NCI-H128 (cell line): Measurements from ENCODE around the gene SYCN.

ENCODE experiments used
- DNase-seq: peaks from one replicate; lab custom pipeline; 2025; ENCODE audit not compliant: unreplicated experiment; lab: John Stamatoyannopoulos, UW

The SYCN gene

DNA sequence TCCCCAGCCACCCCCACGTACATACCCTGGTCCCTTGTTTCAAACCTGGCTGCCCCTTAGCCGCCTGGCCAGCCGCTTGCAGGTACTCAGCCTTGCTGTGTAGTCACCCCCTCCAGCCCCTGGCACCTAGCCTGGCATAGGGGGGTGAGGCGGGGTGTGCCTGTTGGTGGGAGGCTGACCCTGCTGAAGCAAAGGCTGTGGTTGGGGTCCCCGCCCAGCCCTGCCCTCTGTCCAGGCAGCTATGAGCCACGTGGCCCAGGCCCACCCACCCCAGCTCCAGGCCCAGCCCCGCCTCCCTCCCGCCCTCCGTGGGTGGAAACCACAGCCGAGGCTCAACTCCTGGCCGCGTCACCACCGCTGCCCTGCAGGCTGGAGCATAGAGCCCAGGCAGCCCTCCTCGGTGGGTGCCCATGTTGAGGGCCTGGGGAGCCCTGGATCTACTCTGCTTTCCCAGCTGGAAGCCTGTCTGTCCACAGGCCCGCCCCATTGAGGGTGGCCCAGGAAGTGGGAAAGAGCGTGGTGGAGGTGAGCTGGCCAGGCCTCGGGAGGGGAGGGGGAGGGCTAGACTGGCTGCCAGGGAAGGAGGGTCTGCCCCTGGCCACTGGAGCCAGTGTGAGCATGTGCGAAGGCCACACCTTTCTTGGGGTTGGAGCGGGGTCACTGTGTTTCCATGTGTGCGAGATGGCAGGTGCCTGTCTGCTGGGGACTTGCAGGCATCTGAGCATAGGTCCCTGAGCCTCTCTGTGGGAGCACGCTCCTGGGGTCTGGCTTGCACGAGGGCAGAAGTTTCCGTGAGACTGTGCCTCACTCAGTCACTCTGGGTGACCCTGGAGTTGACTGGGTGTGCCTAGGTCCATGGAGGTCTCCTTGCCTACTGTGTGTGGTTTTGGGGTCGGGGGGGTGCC is 47.5 kb downstream of the SYCN start:
- DNase-seq, result no peak

- DNase-seq, result no peak
Measured at GRCh38 chr19:39155741-39156140, 48.3 kb downstream of the SYCN start.

DNA sequence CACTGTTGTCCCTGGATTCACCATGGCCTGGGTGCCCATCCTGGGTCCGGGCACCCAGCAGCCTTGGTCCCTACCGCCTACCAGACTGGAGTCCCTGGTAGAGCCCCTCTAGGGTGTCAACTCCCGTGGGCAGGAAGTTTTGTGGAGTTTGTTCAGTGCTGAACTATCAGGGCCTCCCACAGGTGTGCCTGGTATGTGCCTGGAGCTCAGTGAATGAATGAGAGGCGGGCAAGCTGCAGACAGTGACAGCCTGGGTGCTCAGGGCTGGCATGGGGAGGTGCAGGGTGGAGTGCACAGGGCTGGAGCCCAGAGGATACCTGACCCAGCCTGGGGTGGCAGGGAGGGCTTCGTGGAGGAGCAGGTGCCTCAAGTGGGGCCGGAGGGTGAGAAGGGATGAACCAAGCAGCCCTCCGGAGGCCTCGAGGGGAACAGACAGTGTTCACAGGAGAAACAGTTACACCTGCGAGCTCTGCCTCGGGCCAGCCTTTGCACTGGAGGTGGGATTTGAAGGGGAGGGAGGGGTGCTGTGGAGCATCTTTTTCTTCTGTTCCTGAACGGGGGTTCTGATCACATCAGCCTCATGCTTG is 48.9 kb downstream of the SYCN start:
- DNase-seq, result no peak

GRCh38 chr19:39154629-39155100 is 49.4 kb downstream of the SYCN start:
- no peak for DNase-seq

GRCh38 chr19:39154100-39154628 is 49.9 kb downstream of the SYCN start:
- no peak for DNase-seq
